NT2/D1 (cell line): ENCODE measurements around the gene COPE.
"Not testable (repeated sequence)": the region's sequence is repeated elsewhere in the genome, so short reads cannot be mapped to it uniquely, and the experiment has no call there.

Experiments
- DNase-seq: peaks from one replicate; pipeline ENCODE4 v3.0.0-alpha.2; 2011; ENCODE audit warnings: low read depth, low spot score
- H3K27me3 ChIP-seq: 2 replicates; pipeline ENCODE4 v1.6.0; 2011; ENCODE audit warnings: mild to moderate bottlenecking; ENCODE audit not compliant: insufficient read length, insufficient read depth
- H3K36me3 ChIP-seq: 2 replicates; pipeline ENCODE4 v1.6.1; 2011; ENCODE audit warnings: mild to moderate bottlenecking, low read length, mixed read lengths; ENCODE audit not compliant: insufficient read depth, insufficient read length
- H3K4me1 ChIP-seq: 2 replicates; pipeline ENCODE4 v1.5.1; 2011; ENCODE audit not compliant: insufficient read depth, insufficient read length
- H3K4me3 ChIP-seq: 2 replicates; pipeline ENCODE4 v1.5.1; 2011; ENCODE audit warnings: low read depth; ENCODE audit not compliant: insufficient read length
- H3K9ac ChIP-seq: 2 replicates; pipeline ENCODE4 v1.6.0; 2011; ENCODE audit warnings: low read depth; ENCODE audit not compliant: insufficient read length
- H3K9me3 ChIP-seq: 2 replicates; pipeline ENCODE4 v1.5.1; 2011; ENCODE audit warnings: mild to moderate bottlenecking, low read length; ENCODE audit not compliant: insufficient read depth
- SUZ12 ChIP-seq: IDR thresholded peaks from 2 replicates; pipeline ENCODE4 v1.6.1; 2011; ENCODE audit not compliant: insufficient read length, insufficient read depth; ENCODE audit errors: extremely low read depth
- YY1 ChIP-seq: IDR thresholded peaks from 2 replicates; pipeline ENCODE4 v1.6.1; 2011; ENCODE audit not compliant: insufficient read length, insufficient read depth
- ZNF274 ChIP-seq: IDR thresholded peaks from 2 replicates; pipeline ENCODE4 v1.6.1; 2011; ENCODE audit warnings: mild to moderate bottlenecking, low read depth, low read length

Gene COPE

DNA sequence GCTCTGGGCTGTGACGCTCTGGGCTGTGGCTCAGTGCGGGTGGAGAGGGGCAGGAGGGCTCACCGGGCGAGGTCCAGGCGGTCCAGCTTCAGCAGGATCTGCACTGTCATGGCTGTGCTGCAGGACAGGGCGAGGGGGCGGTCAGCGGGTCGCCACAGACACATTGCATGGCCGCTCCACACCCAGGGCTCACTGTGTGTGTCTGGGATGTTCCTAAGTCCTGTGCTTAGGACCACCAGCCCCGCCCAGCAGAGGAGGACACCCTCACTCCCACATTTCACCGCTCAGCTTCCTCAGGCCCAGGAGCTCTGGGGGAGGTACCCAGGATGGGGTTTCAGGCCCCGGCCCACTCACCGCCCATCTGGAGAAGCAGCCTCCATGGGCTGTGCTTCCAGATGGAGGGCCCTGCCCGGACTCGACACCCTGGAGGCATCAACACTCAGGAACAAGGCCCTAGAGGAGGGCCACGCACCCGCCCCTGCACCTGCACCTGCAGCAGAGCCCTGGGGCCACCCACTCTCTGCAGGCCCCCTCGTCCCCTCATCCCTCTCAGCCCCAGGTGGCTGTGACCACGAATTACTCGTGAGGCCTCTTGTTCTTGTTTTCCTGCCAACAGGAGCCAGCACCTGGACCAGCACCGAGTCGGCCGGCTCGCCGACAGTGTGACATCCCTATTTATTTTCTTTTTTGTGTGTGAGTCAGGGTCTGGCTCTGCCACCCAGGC is 13.5 kb downstream of the COPE start:
- Histone ChIP-seq H3K4me3 (no peak overlapping the region), H3K9me3 (no peaks in the 10 kb centered on the region), H3K4me1 (peaks cover 10% of the 10 kb centered on the region), H3K27me3 (no peaks in the 10 kb centered on the region), H3K36me3 (peaks cover 85% of the 10 kb centered on the region), H3K9ac (no peak overlapping the region)
- no peak for DNase-seq
- TF ChIP-seq YY1 = no peak
- TF ChIP-seq SUZ12 = no peak
- TF ChIP-seq ZNF274 = no peak

DNA sequence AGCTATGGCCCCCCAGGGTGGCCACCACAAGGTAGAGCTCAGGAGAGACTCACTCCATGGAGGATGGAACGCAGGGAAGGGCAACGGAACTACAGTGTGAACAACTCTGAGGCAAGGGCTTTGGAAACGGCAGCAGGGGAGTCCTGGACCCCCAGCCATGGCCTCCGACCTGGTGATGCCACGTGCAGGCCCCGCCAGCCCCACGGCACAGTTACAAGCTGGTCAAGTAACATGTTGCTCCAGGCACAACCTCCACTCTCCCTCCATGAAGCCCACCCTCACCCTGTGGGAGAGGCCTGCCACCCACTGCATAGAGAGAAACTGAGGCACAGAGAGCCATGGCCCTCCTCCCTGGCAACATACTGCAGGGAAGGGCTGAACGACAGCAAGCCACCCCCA is 14.1 kb downstream of the COPE start:
- H3K4me3 ChIP-seq = no peak overlapping the region
- H3K36me3 ChIP-seq = peaks cover 85% of the 10 kb centered on the region
- no peaks in the 10 kb centered on the region for H3K27me3 ChIP-seq
- H3K9me3 ChIP-seq = no peaks in the 10 kb centered on the region
- peaks cover 10% of the 10 kb centered on the region for H3K4me1 ChIP-seq
- no peak for DNase-seq
- TF ChIP-seq SUZ12 (no peak), YY1 (no peak), ZNF274 (no peak)
- no peak overlapping the region for H3K9ac ChIP-seq

DNA sequence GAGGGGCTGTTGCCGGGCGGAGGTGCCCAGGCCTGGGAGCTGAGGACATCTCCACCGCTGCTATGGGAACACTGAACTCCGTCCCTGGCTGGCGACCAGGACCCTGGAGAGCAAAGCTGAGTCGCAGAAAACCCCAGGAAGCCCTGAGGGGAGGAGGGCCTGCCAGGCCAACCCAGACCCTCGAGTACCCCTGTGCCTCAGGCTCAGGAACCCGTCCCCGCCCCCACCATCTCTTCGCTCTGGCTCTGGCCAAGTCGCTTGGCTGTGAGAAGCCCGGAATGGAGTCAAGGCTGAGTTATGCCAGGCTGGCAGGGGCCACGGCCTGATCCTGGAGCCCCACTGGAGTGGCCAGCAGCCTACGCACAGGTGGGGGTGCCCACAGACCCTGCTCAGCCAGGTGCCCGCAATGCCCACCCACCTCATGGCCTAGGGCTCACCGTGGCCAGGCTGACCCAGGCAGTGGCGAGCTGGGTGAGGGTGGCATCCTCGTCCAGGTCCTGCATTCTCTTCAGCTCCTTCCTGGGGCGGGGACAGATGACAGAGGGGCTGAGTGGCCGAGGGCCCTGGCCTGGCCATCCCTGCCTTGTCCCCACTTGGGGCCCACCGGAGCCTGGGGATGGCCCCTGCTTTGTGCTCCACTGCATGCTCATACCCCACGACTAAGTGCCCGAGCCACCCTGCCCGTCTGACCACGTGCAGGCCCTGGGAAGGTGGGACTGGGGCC is 14.7 kb downstream of the COPE start:
- Histone ChIP-seq H3K27me3 (no peaks in the 10 kb centered on the region), H3K4me3 (no peak overlapping the region)
- TF ChIP-seq SUZ12 = no peak
- TF ChIP-seq YY1 = no peak
- no peak for TF ChIP-seq ZNF274

DNA sequence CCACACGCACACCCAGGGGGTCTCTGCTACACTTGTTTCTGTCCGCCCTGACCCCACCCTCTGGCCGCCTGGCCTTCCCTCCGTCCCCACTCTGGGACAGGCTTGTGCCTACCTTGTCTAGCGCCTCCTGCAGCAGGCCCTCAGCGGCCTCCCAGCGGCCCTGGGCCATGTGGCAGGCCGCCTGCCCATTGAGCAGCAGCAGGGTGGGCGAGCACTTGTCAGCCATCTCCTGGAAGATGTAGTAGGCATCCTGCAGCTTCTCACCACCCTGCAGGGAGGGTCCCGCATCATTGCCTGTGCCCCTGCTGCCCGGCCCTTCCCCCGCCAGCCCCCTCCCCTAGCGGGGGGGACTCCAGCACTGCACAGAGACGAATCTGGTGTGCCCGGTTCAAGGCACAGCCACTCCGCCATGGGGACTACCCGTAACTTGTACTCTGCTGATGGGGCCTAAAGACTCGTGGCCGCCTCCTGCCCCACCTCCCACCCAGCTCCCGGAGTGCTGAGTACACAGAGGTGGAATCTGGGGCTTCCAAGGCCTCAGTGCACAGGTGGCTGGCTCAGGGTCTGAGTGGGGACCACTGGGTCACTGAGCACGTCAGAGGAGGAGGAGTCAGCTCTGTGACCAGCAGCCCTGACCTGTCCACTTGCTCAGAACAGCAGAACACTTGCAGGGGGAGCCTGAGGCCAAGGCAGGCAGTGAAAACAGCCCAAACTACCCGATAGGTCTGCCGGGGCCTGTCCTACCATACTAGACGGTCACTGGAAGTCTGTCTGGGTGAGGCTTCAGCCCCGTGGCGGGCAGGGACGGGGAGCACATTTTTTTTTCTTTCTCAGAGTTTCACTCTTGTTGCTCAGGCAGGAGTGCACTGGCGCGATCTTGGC is 15.8 kb downstream of the COPE start:
- peaks cover 10% of the 10 kb centered on the region for H3K4me1 ChIP-seq
- H3K36me3 ChIP-seq = peaks cover 87% of the 10 kb centered on the region
- no peak for DNase-seq
- no peak overlapping the region for H3K9ac ChIP-seq
- no peak for TF ChIP-seq ZNF274
- TF ChIP-seq YY1 = no peak
- no peak for TF ChIP-seq SUZ12
- H3K4me3 ChIP-seq = no peak overlapping the region
- H3K9me3 ChIP-seq = no peaks in the 10 kb centered on the region
- H3K27me3 ChIP-seq = no peaks in the 10 kb centered on the region

More for the DNA sequence above, 14.7 kb downstream of the COPE start:
- H3K9me3 ChIP-seq = no peaks in the 10 kb centered on the region
- H3K4me1 ChIP-seq = peaks cover 10% of the 10 kb centered on the region
- no peak for DNase-seq
- peaks cover 85% of the 10 kb centered on the region for H3K36me3 ChIP-seq
- H3K9ac ChIP-seq = no peak overlapping the region

DNA sequence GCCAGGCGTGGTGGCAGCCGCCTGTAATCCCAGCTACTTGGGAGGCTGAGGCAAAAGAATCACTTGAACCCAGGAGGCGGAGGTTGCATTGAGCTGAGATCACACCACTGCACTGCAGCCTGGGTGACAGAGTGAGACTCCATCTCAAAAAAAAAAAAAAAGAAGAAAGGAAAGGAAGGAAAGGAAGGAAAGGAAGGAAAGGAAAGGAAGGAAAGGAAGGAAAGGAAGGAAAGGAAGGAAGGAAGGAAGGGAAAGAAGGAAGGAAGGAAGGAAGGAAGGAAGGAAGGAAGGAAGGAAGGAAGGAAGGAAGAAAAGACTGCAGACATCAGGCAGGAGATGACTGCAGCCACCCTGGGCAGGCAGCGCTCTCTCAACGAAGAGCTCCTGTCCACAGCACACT is 16.7 kb downstream of the COPE start:
- H3K27me3 ChIP-seq, H3K9ac ChIP-seq, H3K9me3 ChIP-seq, H3K4me3 ChIP-seq, DNase-seq: not testable (repeated sequence)
- Histone ChIP-seq H3K4me1 (peaks cover 12% of the 10 kb centered on the region), H3K36me3 (peaks cover 80% of the 10 kb centered on the region)

DNA sequence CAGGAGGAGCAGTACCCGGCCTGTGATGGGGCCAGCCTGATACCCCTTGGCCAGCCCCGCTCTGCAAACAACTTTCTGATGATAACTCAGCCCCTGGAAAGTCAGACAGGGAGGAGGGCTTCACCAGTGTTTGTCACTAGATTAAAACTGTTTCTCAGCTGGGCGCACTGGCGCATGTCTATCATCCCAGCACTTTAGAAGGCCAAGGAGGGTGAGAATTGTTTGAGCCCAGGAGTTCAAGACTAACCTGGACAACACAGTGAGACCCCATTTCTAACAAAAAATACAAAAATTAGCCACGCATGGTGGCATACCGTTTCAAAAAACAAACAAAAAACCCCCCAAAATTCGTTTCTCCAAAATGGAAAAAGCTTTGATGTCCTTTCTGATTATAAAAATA is 17.7 kb downstream of the COPE start:
- Histone ChIP-seq H3K9ac (no peak overlapping the region), H3K4me1 (peaks cover 12% of the 10 kb centered on the region), H3K9me3 (no peaks in the 10 kb centered on the region), H3K27me3 (no peaks in the 10 kb centered on the region), H3K4me3 (no peak overlapping the region), H3K36me3 (peaks cover 69% of the 10 kb centered on the region)
- no peak for DNase-seq
- TF ChIP-seq SUZ12 (no peak), ZNF274 (no peak), YY1 (no peak)
